Brain pericyte (primary cell): Measurements from ENCODE around the gene XRCC4.
A peak's percentile ranks its signal among the peaks of the same experiment; 100 is the strongest.

Experiments used
- DNase-seq: peaks from one replicate; pipeline ENCODE4 v3.0.0-alpha.2; 2012; ENCODE audit warnings: low read depth, low spot score

Gene XRCC4

GRCh38 chr5:83270311-83270710, 193.0 kb downstream of the XRCC4 start:
- DNase-seq, result no peak

- no peak for DNase-seq
Measured at GRCh38 chr5:83277154-83277553, 199.8 kb downstream of the XRCC4 start.

GRCh38 chr5:83277953-83278352, 200.6 kb downstream of the XRCC4 start:
- no peak for DNase-seq

- no peak for DNase-seq
Measured at GRCh38 chr5:83281176-83281575, 203.8 kb downstream of the XRCC4 start.

GRCh38 chr5:83281658-83282057, 204.3 kb downstream of the XRCC4 start:
- DNase-seq, result no peak

GRCh38 chr5:83283761-83284160, 206.4 kb downstream of the XRCC4 start:
- no peak for DNase-seq

- DNase-seq, result no peak
Measured at GRCh38 chr5:83285661-83286398, 208.5 kb downstream of the XRCC4 start.

- DNase-seq, result no peak
Measured at GRCh38 chr5:83294246-83294645, 216.9 kb downstream of the XRCC4 start.

GRCh38 chr5:83299353-83299752, 222.0 kb downstream of the XRCC4 start:
- no peak for DNase-seq

GRCh38 chr5:83306572-83307241, 229.4 kb downstream of the XRCC4 start:
- peak; percentile 8 for DNase-seq

GRCh38 chr5:83312663-83313062, 235.3 kb downstream of the XRCC4 start:
- DNase-seq, result no peak

GRCh38 chr5:83313436-83313835, 236.1 kb downstream of the XRCC4 start:
- DNase-seq, result no peak

GRCh38 chr5:83321483-83322055, 244.2 kb downstream of the XRCC4 start:
- DNase-seq, result no peak

GRCh38 chr5:83322273-83322924, 245.1 kb downstream of the XRCC4 start:
- no peak for DNase-seq

- no peak for DNase-seq
Measured at GRCh38 chr5:83323557-83324180, 246.3 kb downstream of the XRCC4 start.

- no peak for DNase-seq
Measured at GRCh38 chr5:83331842-83332241, 254.5 kb downstream of the XRCC4 start.

- no peak for DNase-seq
Measured at GRCh38 chr5:83337453-83338035, 260.2 kb downstream of the XRCC4 start.

GRCh38 chr5:83340511-83340918, 263.2 kb downstream of the XRCC4 start:
- no peak for DNase-seq

- no peak for DNase-seq
Measured at GRCh38 chr5:83341815-83342334, 264.5 kb downstream of the XRCC4 start.

GRCh38 chr5:83342465-83342864, 265.1 kb downstream of the XRCC4 start:
- no peak for DNase-seq

GRCh38 chr5:83343299-83343698, 266.0 kb downstream of the XRCC4 start:
- no peak for DNase-seq
